B cell (primary cell): ENCODE measurements around the gene SHROOM2. TPM values are rescaled to one million over a fixed set of nuclear protein-coding genes. Genes with fewer than 3 reads are reported as not detected.

Experiments
- ATAC-seq: fragments of 200-7000 bp; cut with Tn5 transposase; one replicate; pipeline ENCODE4 v1.10.0; 2021; ENCODE audit warnings: low read depth, mild to moderate bottlenecking, moderate number of reproducible peaks, moderate library complexity
- CTCF ChIA-PET: fragments of 350-600 bp; sonication (Branson Sonifier 250); formaldehyde crosslinking; loops from one replicate; lab custom pipeline; 2021; ENCODE audit warnings: antibody characterized with exemption, inconsistent platforms; lab: Charles Lee
- POLR2A ChIA-PET: fragments of 350-600 bp; sonication (Branson Sonifier 250); formaldehyde crosslinking; loops from one replicate; lab custom pipeline; 2021; ENCODE audit warnings: antibody characterized with exemption; lab: Charles Lee
- DNase-seq: peaks from one replicate; pipeline ENCODE4 v3.0.0; 2013
- H2AFZ ChIP-seq: 2 replicates; pipeline ENCODE4 v1.6.1; 2012; ENCODE audit warnings: mild to moderate bottlenecking, low read depth, low read length; ENCODE audit not compliant: insufficient read depth, poor library complexity, severe bottlenecking
- H3K27ac ChIP-seq, 2 donors: 1 replicate in 1 of 2; 2 replicates in 1 of 2; pipeline ENCODE4 v1.5.1; 2012 to 2013; ENCODE audit warnings: low read length in 2 of 2, mild to moderate bottlenecking in 2 of 2, moderate library complexity in 1 of 2
- H3K27me3 ChIP-seq, 4 experiments: fragments of 200-600 bp in 1 of 4; sonication (generic) in 1 of 4; replicated peaks in 1 of 4; 1 replicate in 2 of 4; 2 replicates in 2 of 4; pipeline versions ENCODE4 v1.6.1 to v1.7.0; 2013 to 2016; ENCODE audit warnings: low read length in 3 of 4, mild to moderate bottlenecking in 2 of 4, mixed read lengths in 1 of 4, moderate library complexity in 1 of 4; ENCODE audit not compliant: insufficient read depth in 4 of 4, control insufficient read depth in 3 of 4; ENCODE audit errors: control extremely low read depth in 1 of 4
- H3K36me3 ChIP-seq, 2 experiments: replicated peaks in 1 of 2; 1 replicate in 1 of 2; 2 replicates in 1 of 2; pipeline versions ENCODE4 v1.6.1 to v1.7.1; 2013; ENCODE audit warnings: low read length in 1 of 2; ENCODE audit not compliant: insufficient read depth in 2 of 2, control insufficient read depth in 1 of 2; ENCODE audit errors: control extremely low read depth in 1 of 2, extremely low read depth in 1 of 2
- H3K4me1 ChIP-seq, 2 donors: fragments of 200-600 bp in 1 of 2; sonication (generic) in 1 of 2; 1 replicate in 1 of 2; 2 replicates in 1 of 2; pipeline versions ENCODE4 v1.5.1 to v1.6.1; 2013 to 2017; ENCODE audit warnings: low read length in 2 of 2; ENCODE audit not compliant: control insufficient read depth in 2 of 2, insufficient read depth in 2 of 2
- H3K4me2 ChIP-seq: replicated peaks from 2 replicates; pipeline ENCODE3; 2012; ENCODE audit warnings: mild to moderate bottlenecking, low read depth, low read length; ENCODE audit not compliant: poor library complexity, severe bottlenecking
- H3K4me3 ChIP-seq, 5 experiments: fragments of 200-600 bp in 1 of 5; sonication (generic) in 1 of 5; 1 replicate in 3 of 5; 2 replicates in 2 of 5; pipeline versions ENCODE4 v1.5.1 to v1.7.0; 2011 to 2016; ENCODE audit warnings: low read length in 4 of 5, mild to moderate bottlenecking in 4 of 5, low read depth in 2 of 5, control low read depth in 1 of 5, moderate library complexity in 1 of 5; ENCODE audit not compliant: insufficient read depth in 1 of 5; ENCODE audit errors: control extremely low read depth in 1 of 5, extremely low read depth in 1 of 5
- H3K79me2 ChIP-seq: fragments of 200-600 bp; sonication (generic); one replicate; pipeline ENCODE4 v1.6.0; 2016; ENCODE audit warnings: low read length; ENCODE audit not compliant: control insufficient read depth, insufficient read depth
- H3K9ac ChIP-seq: fragments of 200-600 bp; sonication (generic); 2 replicates; pipeline ENCODE4 v1.6.1; 2017; ENCODE audit warnings: mild to moderate bottlenecking, low read length, moderate library complexity
- H3K9me3 ChIP-seq, 3 donors: one replicate each; pipeline versions ENCODE4 v1.6.1 to v1.7.1; 2013; ENCODE audit warnings: low read length in 2 of 3; ENCODE audit not compliant: control insufficient read depth in 2 of 3, insufficient read depth in 1 of 3; ENCODE audit errors: control extremely low read depth in 1 of 3
- H4K20me1 ChIP-seq: 2 replicates; pipeline ENCODE4 v1.6.0; 2012; ENCODE audit warnings: mild to moderate bottlenecking, low read length; ENCODE audit not compliant: insufficient read depth, control insufficient read depth, poor library complexity, severe bottlenecking
- H3K27ac Mint-ChIP-seq: one replicate; pipeline ENCODE4 v1.8.0; 2021; ENCODE audit warnings: mixed read lengths
- H3K27me3 Mint-ChIP-seq: one replicate; pipeline ENCODE4 v1.8.0; 2021; ENCODE audit warnings: mixed read lengths
- H3K4me1 Mint-ChIP-seq: one replicate; pipeline ENCODE4 v1.8.0; 2021; ENCODE audit warnings: mixed read lengths
- H3K4me3 Mint-ChIP-seq: one replicate; pipeline ENCODE4 v1.8.0; 2021; ENCODE audit warnings: mixed read lengths
- H3K9me3 Mint-ChIP-seq: one replicate; pipeline ENCODE4 v1.8.0; 2022; ENCODE audit warnings: mixed read lengths; ENCODE audit not compliant: insufficient read depth
- EZH2 ChIP-seq: IDR thresholded peaks from 2 replicates; pipeline ENCODE4 v1.6.1; 2012; ENCODE audit warnings: borderline replicate concordance, low read depth, mild to moderate bottlenecking, moderate library complexity, low read length; ENCODE audit not compliant: insufficient read depth, poor library complexity, severe bottlenecking
- WGBS: methylation state at CpG from one replicate; pipeline ENCODE4 v1.1.5; 2013; ENCODE audit warnings: missing lambda C conversion rate; ENCODE audit not compliant: insufficient coverage; 5-methylcytosine and 5-hydroxymethylcytosine counted together
- intact Hi-C: fragments of 100-400 bp; cut with micrococcal nuclease; formaldehyde crosslinking; loops from one replicate; pipeline ENCODE4 v1.10.0; 2022
- polyA plus RNA-seq: library from polyadenylated mRNA; depleted of rRNA; stranded (reverse); fragments of >200 nt; gene quantifications from 2 replicates; pipeline ENCODE4 v1.2.3, GENCODE V29; 2012
- total RNA-seq, 2 donors: library from RNA; stranded (reverse); fragments of 120-200 nt in 1 of 2; gene quantifications; 1 replicate in 1 of 2; 2 replicates in 1 of 2; pipeline versions ENCODE4 v1.2.3 to v1.2.4, GENCODE V29; 2013 to 2022
- TF ChIP-seq, protein P1 (sequence below): fragments of 200-600 bp; IDR thresholded peaks from one replicate; pipeline ENCODE4 v1.8.0; 2022; ENCODE audit warnings: antibody characterized with exemption, mild to moderate bottlenecking

SHROOM2 gene
- total and polyA plus RNA-seq, 2 donors (not counting 1 experiment from before 2014, with no cell fraction given): not detected

DNA sequence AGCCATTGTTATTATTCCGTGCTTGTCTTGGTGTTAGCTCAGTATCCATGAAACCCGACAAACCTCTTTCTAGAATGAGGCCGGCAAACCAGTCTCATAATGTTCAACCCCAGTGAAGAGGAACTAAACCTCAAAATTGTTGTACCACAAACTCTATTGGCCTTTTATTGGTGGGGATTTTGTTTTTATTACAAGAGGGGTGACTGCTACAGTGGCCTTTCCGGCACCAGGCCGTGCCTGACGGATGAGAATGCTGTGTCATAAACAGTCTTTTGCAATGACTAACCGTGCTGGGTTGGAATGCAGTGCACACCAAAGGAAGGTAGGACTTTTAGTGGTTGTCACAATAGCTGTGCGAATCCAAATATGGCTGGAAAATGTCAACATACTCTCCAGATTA lies 60.8 kb downstream of the SHROOM2 start:
- H3K9me3 Mint-ChIP-seq: no peaks in the 10 kb centered on the region
- Histone ChIP-seq H3K4me2 (no peak overlapping the region), H3K27me3 (no peaks in the 10 kb centered on the region), H2AFZ (no peak overlapping the region), H3K4me3 (no peak overlapping the region), H3K79me2 (no peaks in the 10 kb centered on the region), H4K20me1 (no peaks in the 10 kb centered on the region), H3K9me3 (no peaks in the 10 kb centered on the region), H3K9ac (no peak overlapping the region), H3K4me1 (no peaks in the 10 kb centered on the region), H3K36me3 (no peaks in the 10 kb centered on the region), H3K27ac (no peak overlapping the region)
- intact Hi-C loops: no loop called here
- H3K4me3 Mint-ChIP-seq: no peak overlapping the region
- TF ChIP-seq EZH2: no peak
- TF ChIP-seq, protein P1, sequence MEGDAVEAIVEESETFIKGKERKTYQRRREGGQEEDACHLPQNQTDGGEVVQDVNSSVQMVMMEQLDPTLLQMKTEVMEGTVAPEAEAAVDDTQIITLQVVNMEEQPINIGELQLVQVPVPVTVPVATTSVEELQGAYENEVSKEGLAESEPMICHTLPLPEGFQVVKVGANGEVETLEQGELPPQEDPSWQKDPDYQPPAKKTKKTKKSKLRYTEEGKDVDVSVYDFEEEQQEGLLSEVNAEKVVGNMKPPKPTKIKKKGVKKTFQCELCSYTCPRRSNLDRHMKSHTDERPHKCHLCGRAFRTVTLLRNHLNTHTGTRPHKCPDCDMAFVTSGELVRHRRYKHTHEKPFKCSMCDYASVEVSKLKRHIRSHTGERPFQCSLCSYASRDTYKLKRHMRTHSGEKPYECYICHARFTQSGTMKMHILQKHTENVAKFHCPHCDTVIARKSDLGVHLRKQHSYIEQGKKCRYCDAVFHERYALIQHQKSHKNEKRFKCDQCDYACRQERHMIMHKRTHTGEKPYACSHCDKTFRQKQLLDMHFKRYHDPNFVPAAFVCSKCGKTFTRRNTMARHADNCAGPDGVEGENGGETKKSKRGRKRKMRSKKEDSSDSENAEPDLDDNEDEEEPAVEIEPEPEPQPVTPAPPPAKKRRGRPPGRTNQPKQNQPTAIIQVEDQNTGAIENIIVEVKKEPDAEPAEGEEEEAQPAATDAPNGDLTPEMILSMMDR: no peak
- no peaks in the 10 kb centered on the region for H3K4me1 Mint-ChIP-seq
- H3K27me3 Mint-ChIP-seq: peaks cover 5% of the 10 kb centered on the region
- no peak for ATAC-seq
- no peak overlapping the region for H3K27ac Mint-ChIP-seq
- ChIA-PET POLR2A (no interaction called here), CTCF (no interaction called here)
- WGBS: 50% methylated on average over 3 of the region's 8 CpGs
- DNase-seq: no peak

DNA sequence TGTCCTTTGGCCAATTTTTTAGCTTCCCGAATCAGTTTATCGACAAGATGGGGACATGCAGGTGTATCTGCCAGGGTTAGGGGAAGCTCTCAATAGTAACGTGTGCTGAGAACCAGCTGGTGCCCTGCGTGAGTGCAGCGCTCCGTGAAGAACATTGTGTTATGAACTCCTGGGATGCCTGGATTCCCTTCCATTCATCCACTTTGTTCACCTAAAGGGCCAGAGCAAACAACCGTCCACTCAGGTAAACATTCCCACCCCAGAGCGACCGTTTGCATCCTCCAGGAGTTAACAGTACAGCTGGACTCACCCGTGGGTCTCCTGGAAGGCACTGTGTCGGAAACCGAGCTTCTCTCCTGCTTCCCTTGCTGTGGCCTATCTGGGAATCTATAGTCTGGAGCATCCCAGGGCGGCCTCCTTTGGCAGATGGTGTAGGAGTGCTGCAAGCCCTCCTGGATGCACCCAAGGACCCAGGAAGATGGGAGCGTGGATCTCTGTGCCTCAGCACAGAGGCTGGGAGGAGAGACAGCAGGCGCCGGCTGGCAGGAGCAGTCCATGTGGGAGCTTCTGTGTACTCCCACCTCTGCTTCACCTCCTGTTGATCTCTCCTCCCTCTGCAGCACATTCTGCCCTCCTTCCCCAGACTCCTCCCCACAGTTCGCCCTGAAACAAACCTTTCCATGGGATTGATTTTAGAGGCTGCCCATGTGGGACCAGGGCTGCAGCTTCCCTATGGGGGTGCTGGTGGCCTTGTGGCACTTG lies 62.7 kb downstream of the SHROOM2 start:
- H3K4me3 ChIP-seq: no peak overlapping the region
- ChIA-PET CTCF (no interaction called here), POLR2A (no interaction called here)
- H3K27me3 ChIP-seq: no peaks in the 10 kb centered on the region
- DNase-seq (no peak), ATAC-seq (no peak)
- H3K27ac Mint-ChIP-seq: no peak overlapping the region
- no peaks in the 10 kb centered on the region for H3K9me3 ChIP-seq
- 97% methylated on average over 5 of the region's 17 CpGs for WGBS
- TF ChIP-seq, protein P1: no peak
- TF ChIP-seq EZH2: no peak
- no peak overlapping the region for H3K9ac ChIP-seq
- intact Hi-C loops: no loop called here
- H3K4me1 ChIP-seq: no peaks in the 10 kb centered on the region
- no peak overlapping the region for H2AFZ ChIP-seq
- no peaks in the 10 kb centered on the region for H3K36me3 ChIP-seq
- H4K20me1 ChIP-seq: no peaks in the 10 kb centered on the region
- H3K4me2 ChIP-seq: no peak overlapping the region
- peaks cover 8% of the 10 kb centered on the region for H3K27me3 Mint-ChIP-seq
- H3K79me2 ChIP-seq: no peaks in the 10 kb centered on the region
- H3K4me1 Mint-ChIP-seq: no peaks in the 10 kb centered on the region
- H3K9me3 Mint-ChIP-seq: no peaks in the 10 kb centered on the region
- no peak overlapping the region for H3K27ac ChIP-seq
- no peak overlapping the region for H3K4me3 Mint-ChIP-seq
